ENCODE data around the gene REC114. TPM values are rescaled to one million over a fixed set of nuclear protein-coding genes. Genes with fewer than 3 reads are reported as not detected.

The REC114 gene
- total and polyA plus RNA-seq, 2 of the 8 experiments (the other 6 are each of a cell fraction or from before 2014, with no cell fraction given), result 0.12 TPM; not detected in 1

GRCh38 chr15:73572296-73572695, 129.3 kb downstream of the REC114 start:
- H3K27me3 ChIP-seq (replicated peaks in 1 of 4; ENCODE audit: control insufficient read depth in 3 of 4, extremely low read depth in 1 of 4, insufficient read depth in 3 of 4, low read length in 3 of 4), result no peaks in the 10 kb centered on the region
- no peak overlapping the region for H2BK15ac ChIP-seq (ENCODE audit: low read length)
- no peak overlapping the region for H2AK5ac ChIP-seq (ENCODE audit: low read depth, low read length)
- H2BK12ac ChIP-seq (ENCODE audit: low read depth, low read length), result no peak overlapping the region
- no peak for FAIRE-seq
- no peak overlapping the region for H4K5ac ChIP-seq (ENCODE audit: insufficient read length, low read depth, low read length)
- no peak overlapping the region for H2BK20ac ChIP-seq (ENCODE audit: low read length)
- no peak for DNase-seq (ENCODE audit: low read depth in 1 of 2, low spot score in 2 of 2)
- ChIA-PET POLR2A (ENCODE audit: partially characterized antibody) (no interaction called here), CTCF (ENCODE audit: partially characterized antibody) (interaction anchor here (0.9 to 2.4 kb wide), 3 partner anchors 64 to 446 kb away, joined by 3 to 6 read pairs (median 4); no protein-coding TSS in a partner anchor)
- WGBS, 2 experiments (ENCODE audit: extremely low coverage in 1 of 2, insufficient coverage in 1 of 2, insufficient read length in 1 of 2, insufficient replicate concordance in 2 of 2, low coverage in 1 of 2, low lambda C conversion rate in 2 of 2, missing lambda C conversion rate in 1 of 2), result 77% methylated on average over 5 of the region's 5 CpGs; no CpG with 5 or more reads in 1 of the 2 experiments
- peaks cover 23 to 58% (median 47%) of the 10 kb centered on the region in 4 experiments for H3K36me3 ChIP-seq (ENCODE audit: control insufficient read depth in 2 of 4, insufficient read depth in 4 of 4, low read length in 3 of 4)
- no peak overlapping the region for H4K8ac ChIP-seq (ENCODE audit: extremely low read depth, insufficient read depth, low read length)
- H3K79me2 ChIP-seq (ENCODE audit: control insufficient read depth in 1 of 2, insufficient read depth in 2 of 2, low read length in 2 of 2), result no peaks in the 10 kb centered on the region
- no peak overlapping the region for H2BK120ac ChIP-seq (replicated peaks; ENCODE audit: low read depth, low read length)
- no peaks in the 10 kb centered on the region for H3K4me1 ChIP-seq (replicated peaks in 1 of 4; ENCODE audit: control insufficient read depth in 3 of 4, insufficient read depth in 4 of 4, low read length in 3 of 4)
- no peaks in the 10 kb centered on the region for H4K20me1 ChIP-seq (replicated peaks in 1 of 2; ENCODE audit: control insufficient read depth in 1 of 2, insufficient read depth in 2 of 2, low read length in 2 of 2)
- H3K14ac ChIP-seq (ENCODE audit: insufficient read length), result no peak overlapping the region
- no peak overlapping the region for H3K4me2 ChIP-seq (ENCODE audit: insufficient read depth in 1 of 2, low read depth in 2 of 2, low read length in 2 of 2)
- no peaks in the 10 kb centered on the region; the same call in 1 of the 2 replicates for H3K79me1 ChIP-seq (ENCODE audit: low read depth, low read length)
- TF ChIP-seq POU5F1 (IDR thresholded peaks at IDR 0.05; ENCODE audit: low read depth, low read length) (no peak), SP4 (IDR thresholded peaks at IDR 0.05; ENCODE audit: low read length) (no peak), TEAD4 (IDR thresholded peaks at IDR 0.05; ENCODE audit: low read depth, low read length) (no peak), POLR2AphosphoS5 (IDR thresholded peaks at IDR 0.05; ENCODE audit: low read depth, low read length) (no peak), E2F6 (IDR thresholded peaks at IDR 0.05) (no peak), SIRT6 (IDR thresholded peaks at IDR 0.05; ENCODE audit: low read length) (no peak), MAFK (IDR thresholded peaks at IDR 0.05; ENCODE audit: low read depth, low read length) (no peak), SP1 (IDR thresholded peaks at IDR 0.05; ENCODE audit: low read depth, low read length) (no peak), RXRA (IDR thresholded peaks at IDR 0.05; ENCODE audit: insufficient read depth, low read depth, low read length) (no peak), NANOG (IDR thresholded peaks at IDR 0.05; ENCODE audit: insufficient read depth, low read depth, low read length, poor library complexity, severe bottlenecking) (no peak), TBP (IDR thresholded peaks at IDR 0.05; ENCODE audit: low read depth, low read length) (no peak), ASH2L (IDR thresholded peaks at IDR 0.05; ENCODE audit: low read length) (no peak), SAP30 (IDR thresholded peaks at IDR 0.05; ENCODE audit: insufficient read depth, insufficient replicate concordance, low read length) (no peak), EGR1 (IDR thresholded peaks at IDR 0.05; ENCODE audit: borderline replicate concordance, low read depth, low read length) (no peak)
- no peak overlapping the region for H3K18ac ChIP-seq (ENCODE audit: extremely low read depth, low read length)
- H3K56ac ChIP-seq (replicated peaks; ENCODE audit: insufficient read length, low read depth, low read length), result no peak overlapping the region
- no peak overlapping the region for H4K91ac ChIP-seq (replicated peaks; ENCODE audit: insufficient read length, low read length)
- H3K23me2 ChIP-seq (ENCODE audit: low read depth, low read length), result no peaks in the 10 kb centered on the region
- H3K4ac ChIP-seq (replicated peaks; ENCODE audit: insufficient read length, low read depth, low read length), result no peak overlapping the region
- no peaks in the 10 kb centered on the region for H3K9me3 ChIP-seq (ENCODE audit: insufficient read depth in 2 of 2, low read depth in 1 of 2, low read length in 1 of 2)
- no peak overlapping the region for H3K9ac ChIP-seq (replicated peaks in 1 of 4; ENCODE audit: extremely low read depth in 1 of 4, low read depth in 3 of 4, low read length in 3 of 4)
- H3K4me3 ChIP-seq (ENCODE audit: extremely low read depth in 1 of 4, insufficient read depth in 2 of 4, low read depth in 3 of 4, low read length in 4 of 4), result no peak overlapping the region
- H3K23ac ChIP-seq (ENCODE audit: insufficient read length), result no peak overlapping the region
- H2AFZ ChIP-seq (ENCODE audit: low read length), result no peak overlapping the region
- no peak overlapping the region for H2BK5ac ChIP-seq (ENCODE audit: low read depth, low read length)
- no peak overlapping the region for H3K27ac ChIP-seq (ENCODE audit: low read depth, low read length)
